Trophoblast cell (in vitro differentiated cells and primary cell): ENCODE measurements around the gene UBR7.

Experiments used
- DNase-seq, 2 donors: peaks; one replicate each; pipeline ENCODE4 v3.0.0-alpha.2; 2016
- H2AFZ ChIP-seq: 2 replicates; pipeline ENCODE4 v1.6.1; 2013; ENCODE audit warnings: low read length, moderate library complexity, mild to moderate bottlenecking; ENCODE audit not compliant: insufficient read depth, poor library complexity
- H2AK5ac ChIP-seq: 2 replicates; pipeline ENCODE4 v1.6.1; 2013; ENCODE audit warnings: mild to moderate bottlenecking, low read length
- H2BK120ac ChIP-seq: 2 replicates; pipeline ENCODE4 v1.6.1; 2013; ENCODE audit warnings: low read length, mild to moderate bottlenecking, moderate library complexity; ENCODE audit not compliant: insufficient read depth, poor library complexity
- H2BK12ac ChIP-seq: 2 replicates; pipeline ENCODE4 v1.6.1; 2013; ENCODE audit warnings: mild to moderate bottlenecking, low read length, moderate library complexity
- H2BK5ac ChIP-seq: 2 replicates; pipeline ENCODE4 v1.6.1; 2013; ENCODE audit warnings: low read length, low read depth, moderate library complexity, mild to moderate bottlenecking; ENCODE audit not compliant: poor library complexity
- H3K14ac ChIP-seq: 2 replicates; pipeline ENCODE4 v1.6.1; 2013; ENCODE audit warnings: mild to moderate bottlenecking, low read length
- H3K18ac ChIP-seq: 2 replicates; pipeline ENCODE4 v1.6.1; 2013; ENCODE audit warnings: mild to moderate bottlenecking, low read length
- H3K23ac ChIP-seq: 2 replicates; pipeline ENCODE4 v1.6.1; 2013; ENCODE audit warnings: low read length
- H3K27ac ChIP-seq: 2 replicates; pipeline ENCODE4 v1.5.1; 2013; ENCODE audit warnings: low read depth, mild to moderate bottlenecking, inconsistent platforms, low read length, moderate library complexity
- H3K27me3 ChIP-seq: 2 replicates; pipeline ENCODE4 v1.6.1; 2013; ENCODE audit warnings: inconsistent platforms, mild to moderate bottlenecking, low read length, moderate library complexity; ENCODE audit not compliant: insufficient read depth
- H3K36me3 ChIP-seq, 2 experiments: 1 replicate in 1 of 2; 2 replicates in 1 of 2; pipeline ENCODE4 v1.6.1; 2013; ENCODE audit warnings: low read length in 2 of 2, mild to moderate bottlenecking in 2 of 2, moderate library complexity in 1 of 2; ENCODE audit not compliant: insufficient read depth in 2 of 2, control insufficient read depth in 1 of 2
- H3K4ac ChIP-seq: 2 replicates; pipeline ENCODE4 v1.6.1; 2013; ENCODE audit warnings: low read depth, mild to moderate bottlenecking, low read length, moderate library complexity
- H3K4me1 ChIP-seq, 2 experiments: 1 replicate in 1 of 2; 2 replicates in 1 of 2; pipeline ENCODE4 v1.6.1; 2013; ENCODE audit warnings: low read length in 2 of 2, mild to moderate bottlenecking in 2 of 2, moderate library complexity in 1 of 2; ENCODE audit not compliant: insufficient read depth in 2 of 2, control insufficient read depth in 1 of 2
- H3K4me2 ChIP-seq: 2 replicates; pipeline ENCODE4 v1.6.1; 2013; ENCODE audit warnings: inconsistent platforms, mild to moderate bottlenecking, low read length, moderate library complexity
- H3K4me3 ChIP-seq: 2 replicates; pipeline ENCODE4 v1.5.1; 2013; ENCODE audit warnings: mild to moderate bottlenecking, low read depth, low read length, inconsistent platforms
- H3K79me1 ChIP-seq: one replicate; pipeline ENCODE4 v1.6.1; 2013; ENCODE audit warnings: low read length
- H3K79me2 ChIP-seq: 2 replicates; pipeline ENCODE4 v1.6.1; 2013; ENCODE audit warnings: low read length, mild to moderate bottlenecking; ENCODE audit not compliant: control insufficient read depth, insufficient read depth, poor library complexity
- H3K9ac ChIP-seq: 2 replicates; pipeline ENCODE4 v1.6.1; 2013; ENCODE audit warnings: mild to moderate bottlenecking, low read length
- H3K9me3 ChIP-seq: 2 replicates; pipeline ENCODE4 v1.6.1; 2013; ENCODE audit warnings: low read depth, mild to moderate bottlenecking, control low read depth, inconsistent platforms, low read length; ENCODE audit not compliant: insufficient read depth
- H4K12ac ChIP-seq: 2 replicates; pipeline ENCODE4 v1.6.1; 2013; ENCODE audit warnings: low read depth, mild to moderate bottlenecking, low read length, moderate library complexity
- H4K8ac ChIP-seq: 2 replicates; pipeline ENCODE4 v1.6.1; 2013; ENCODE audit warnings: low read depth, mild to moderate bottlenecking, low read length, moderate library complexity
- H4K91ac ChIP-seq: one replicate; pipeline ENCODE4 v1.6.1; 2013; ENCODE audit warnings: low read depth, mild to moderate bottlenecking, low read length, moderate library complexity
- WGBS: extraction: QIAGEN DNeasy Blood & Tissue Kit; methylation state at CpG from one replicate; pipeline ENCODE4 v1.1.7; 2013; ENCODE audit warnings: missing lambda C conversion rate; ENCODE audit not compliant: insufficient read length, insufficient coverage; ENCODE audit errors: extremely low coverage; 5-methylcytosine and 5-hydroxymethylcytosine counted together

The UBR7 gene

DNA sequence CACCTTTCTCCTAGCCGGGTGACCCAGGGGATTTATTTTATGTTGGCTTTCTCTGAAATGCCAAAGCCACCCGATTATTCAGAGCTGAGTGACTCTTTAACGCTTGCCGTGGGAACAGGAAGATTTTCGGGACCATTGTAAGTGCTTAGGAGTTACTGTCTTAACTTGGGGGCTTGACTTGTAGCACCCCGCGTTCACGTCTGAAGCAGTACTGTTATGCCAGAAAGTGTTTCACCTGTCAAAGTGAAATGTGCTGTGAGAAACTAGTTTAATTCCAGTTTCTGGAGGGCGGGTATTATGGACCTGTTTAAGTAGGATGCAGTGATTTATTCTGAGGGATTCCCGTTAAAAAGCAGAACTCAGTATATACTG lies 21.7 kb upstream of the UBR7 start:
- H3K4ac ChIP-seq: peak overlapping the region; percentile 50
- H3K4me3 ChIP-seq: peak overlapping the region; percentile 84
- H4K8ac ChIP-seq: peak overlapping the region; percentile 41
- peak overlapping the region; percentile 27 for H4K12ac ChIP-seq
- H3K27ac ChIP-seq: peak overlapping the region; percentile 97
- no peaks in the 10 kb centered on the region for H3K27me3 ChIP-seq
- H3K18ac ChIP-seq: no peak overlapping the region
- H2BK5ac ChIP-seq: peak overlapping the region; percentile 55
- peak overlapping the region; percentile 72 for H2AFZ ChIP-seq
- H4K91ac ChIP-seq: peak overlapping the region; percentile 84
- peaks cover 2 to 3% of the 10 kb centered on the region in 2 experiments for H3K4me1 ChIP-seq
- no peak overlapping the region for H2BK12ac ChIP-seq
- H3K14ac ChIP-seq: peak overlapping the region; percentile 54
- H2AK5ac ChIP-seq: no peak overlapping the region
- no peaks in the 10 kb centered on the region for H3K9me3 ChIP-seq
- DNase-seq: no peak
- peaks cover 8% of the 10 kb centered on the region for H3K79me1 ChIP-seq
- WGBS: no CpG with 5 or more reads among the region's 10 CpGs
- H3K23ac ChIP-seq: no peak overlapping the region
- peak overlapping the region; percentile 90 for H3K9ac ChIP-seq
- peak overlapping the region; percentile 46 for H2BK120ac ChIP-seq
- H3K4me2 ChIP-seq: peak overlapping the region; percentile 96
- peaks cover 4 to 5% of the 10 kb centered on the region in 2 experiments for H3K36me3 ChIP-seq
- H3K79me2 ChIP-seq: peaks cover 3% of the 10 kb centered on the region

DNA sequence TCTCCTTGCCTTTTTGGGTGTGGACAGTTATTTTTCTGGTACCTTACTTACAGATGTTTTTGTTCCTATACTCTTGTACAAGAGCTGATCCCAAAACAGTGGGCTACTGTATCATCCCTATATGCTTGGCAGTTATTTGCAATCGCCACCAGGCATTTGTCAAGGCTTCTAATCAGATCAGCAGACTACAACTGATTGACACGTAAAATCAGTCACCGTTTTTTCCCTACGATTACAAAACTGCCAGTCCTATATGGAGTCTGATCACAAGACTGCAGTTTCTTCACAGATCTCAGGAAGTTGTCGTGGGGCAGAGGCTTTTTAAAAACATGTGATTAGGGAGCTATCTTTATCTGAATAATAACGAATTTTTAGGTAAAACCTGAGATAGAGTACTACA lies 20.6 kb upstream of the UBR7 start:
- peaks cover 4 to 5% of the 10 kb centered on the region in 2 experiments for H3K36me3 ChIP-seq
- H4K8ac ChIP-seq: no peak overlapping the region
- H3K14ac ChIP-seq: no peak overlapping the region
- peaks cover 8% of the 10 kb centered on the region for H3K79me1 ChIP-seq
- peaks cover 2 to 3% of the 10 kb centered on the region in 2 experiments for H3K4me1 ChIP-seq
- no peak overlapping the region for H3K23ac ChIP-seq
- DNase-seq: peak; percentile 48 to 74
- H4K12ac ChIP-seq: no peak overlapping the region
- no peak overlapping the region for H3K4me3 ChIP-seq
- H3K27ac ChIP-seq: no peak overlapping the region
- no peak overlapping the region for H3K18ac ChIP-seq
- H3K79me2 ChIP-seq: peaks cover 3% of the 10 kb centered on the region
- no peaks in the 10 kb centered on the region for H3K27me3 ChIP-seq
- H3K4ac ChIP-seq: no peak overlapping the region
- no peak overlapping the region for H2AK5ac ChIP-seq
- H2AFZ ChIP-seq: no peak overlapping the region
- H3K9me3 ChIP-seq: no peaks in the 10 kb centered on the region
- H3K9ac ChIP-seq: no peak overlapping the region
- H3K4me2 ChIP-seq: no peak overlapping the region
- no CpG with 5 or more reads among the region's 6 CpGs for WGBS
- no peak overlapping the region for H2BK120ac ChIP-seq
- H2BK12ac ChIP-seq: no peak overlapping the region
- no peak overlapping the region for H4K91ac ChIP-seq
- H2BK5ac ChIP-seq: no peak overlapping the region

DNA sequence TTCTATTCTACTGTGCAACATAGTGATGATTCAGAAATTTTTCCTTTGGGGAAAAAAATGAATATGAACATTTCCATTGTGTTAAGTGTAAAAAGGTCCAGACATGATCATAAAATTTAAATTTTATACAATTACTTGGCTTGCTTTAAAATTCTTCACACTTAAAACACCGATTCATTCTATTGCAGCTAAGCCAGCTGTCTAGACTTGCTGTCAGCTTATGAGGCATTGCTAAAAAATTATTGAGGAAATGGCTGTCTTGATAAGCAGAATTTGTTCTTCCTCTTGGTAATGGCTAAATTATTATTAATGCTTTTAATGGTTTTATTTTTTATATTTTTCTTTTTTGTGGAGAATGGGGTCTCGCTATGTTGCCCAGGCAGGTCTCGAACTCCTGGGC lies 20.1 kb upstream of the UBR7 start:
- Histone ChIP-seq H3K27ac (no peak overlapping the region), H2BK120ac (no peak overlapping the region), H2BK5ac (no peak overlapping the region), H3K9me3 (no peaks in the 10 kb centered on the region), H4K91ac (no peak overlapping the region), H3K9ac (no peak overlapping the region), H2BK12ac (no peak overlapping the region), H3K36me3 (peaks cover 4 to 5% of the 10 kb centered on the region in 2 experiments), H3K4ac (no peak overlapping the region), H3K4me2 (no peak overlapping the region), H4K12ac (no peak overlapping the region), H3K4me3 (no peak overlapping the region), H2AFZ (no peak overlapping the region), H2AK5ac (no peak overlapping the region), H3K14ac (no peak overlapping the region), H3K79me1 (peaks cover 8% of the 10 kb centered on the region), H3K79me2 (peaks cover 3% of the 10 kb centered on the region), H3K18ac (no peak overlapping the region), H3K23ac (no peak overlapping the region), H4K8ac (no peak overlapping the region), H3K4me1 (peaks cover 2 to 3% of the 10 kb centered on the region in 2 experiments), H3K27me3 (no peaks in the 10 kb centered on the region)
- no CpG with 5 or more reads among the region's 3 CpGs for WGBS
- DNase-seq: no peak

DNA sequence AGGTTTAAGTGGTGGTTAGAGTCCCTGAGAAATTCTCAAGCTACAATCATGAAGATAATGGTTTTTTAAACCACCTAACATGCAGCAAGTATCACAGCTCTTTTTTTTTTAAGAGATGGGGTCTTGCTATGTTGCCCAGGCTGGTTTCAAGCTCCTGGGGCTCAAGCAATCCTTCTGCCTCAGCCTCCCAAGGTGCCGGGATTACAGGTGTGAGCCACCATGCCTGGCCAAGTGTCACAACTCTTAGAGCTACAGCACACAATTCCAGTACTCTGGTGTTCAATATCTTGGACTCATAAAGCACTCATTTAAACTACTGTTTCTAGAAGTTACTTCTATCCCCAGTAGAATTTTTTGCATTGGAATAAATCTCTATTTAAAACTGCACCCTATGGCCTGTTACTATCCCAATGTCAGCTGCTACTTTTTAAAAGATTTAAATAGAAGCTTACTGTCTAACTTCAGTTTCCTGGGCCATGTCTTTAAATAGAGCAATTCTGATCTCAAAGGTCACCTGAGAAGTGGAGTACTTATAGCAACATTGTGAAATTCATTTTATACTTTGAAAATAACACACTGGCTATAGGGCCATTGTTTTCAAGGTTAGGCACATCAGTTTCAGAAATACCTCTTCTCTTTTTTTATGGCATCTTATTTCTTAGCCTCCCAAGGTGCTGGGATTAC lies 11.6 kb upstream of the UBR7 start:
- Histone ChIP-seq H3K4me1 (no peaks in the 10 kb centered on the region), H3K23ac (no peak overlapping the region), H2AK5ac (no peak overlapping the region), H3K9me3 (no peaks in the 10 kb centered on the region), H3K18ac (no peak overlapping the region), H3K4me2 (no peak overlapping the region), H4K8ac (no peak overlapping the region), H2AFZ (no peak overlapping the region), H3K27ac (no peak overlapping the region), H2BK120ac (no peak overlapping the region), H2BK5ac (no peak overlapping the region), H3K36me3 (peaks cover 0 to 2% of the 10 kb centered on the region in 2 experiments), H4K91ac (no peak overlapping the region), H4K12ac (no peak overlapping the region), H2BK12ac (no peak overlapping the region), H3K27me3 (no peaks in the 10 kb centered on the region), H3K79me2 (no peaks in the 10 kb centered on the region), H3K4me3 (no peak overlapping the region), H3K4ac (no peak overlapping the region), H3K14ac (no peak overlapping the region), H3K9ac (no peak overlapping the region), H3K79me1 (no peaks in the 10 kb centered on the region)
- no peak for DNase-seq
- WGBS: no CpG with 5 or more reads among the region's 1 CpG
